HEK293 (cell line): ENCODE measurements around the gene ZNF578.
A peak's percentile ranks its signal among the peaks of the same experiment; 100 is the strongest.

Experiments
- BCL11A ChIP-seq: fragments of 450-650 bp; formaldehyde crosslinking; IDR thresholded peaks from 2 replicates; pipeline ENCODE4 v1.5.1; 2016; ENCODE audit warnings: low read depth, missing biosample characterization, missing genetic modification characterization
- GLI2 ChIP-seq: fragments of 450-650 bp; formaldehyde crosslinking; IDR thresholded peaks from 2 replicates; pipeline ENCODE4; 2017; ENCODE audit warnings: missing biosample characterization, missing genetic modification characterization, low read depth, borderline replicate concordance
- HOXD13 ChIP-seq: sonication (generic); formaldehyde crosslinking; IDR thresholded peaks from 2 replicates; pipeline ENCODE4 v1.8.0; 2022; ENCODE audit warnings: missing genetic modification reagents, borderline replicate concordance
- IKZF3 ChIP-seq: fragments of 450-650 bp; IDR thresholded peaks from 2 replicates; pipeline ENCODE4 v1.5.0; 2018; ENCODE audit warnings: missing biosample characterization, mild to moderate bottlenecking, missing genetic modification characterization, moderate library complexity
- KLF17 ChIP-seq: fragments of 450-650 bp; formaldehyde crosslinking; IDR thresholded peaks from 2 replicates; pipeline ENCODE4 v1.5.1; 2016; ENCODE audit warnings: missing biosample characterization, missing genetic modification characterization
- KLF8 ChIP-seq: fragments of 450-650 bp; formaldehyde crosslinking; IDR thresholded peaks from 2 replicates; pipeline ENCODE4 v1.5.1; 2016; ENCODE audit warnings: missing biosample characterization, missing genetic modification characterization
- TRIM28 ChIP-seq: IDR thresholded peaks from 2 replicates; pipeline ENCODE4 v1.6.1; 2011; ENCODE audit warnings: low read length, control low read depth, borderline replicate concordance
- ZBTB49 ChIP-seq: fragments of 450-650 bp; formaldehyde crosslinking; IDR thresholded peaks from 2 replicates; pipeline ENCODE4 v1.5.1; 2016; ENCODE audit warnings: missing biosample characterization, missing genetic modification characterization, low read depth
- ZFHX2 ChIP-seq: fragments of 450-650 bp; formaldehyde crosslinking; conservative IDR thresholded peaks from 2 replicates; pipeline ENCODE4 v1.5.1; 2016; ENCODE audit warnings: missing biosample characterization, missing genetic modification characterization
- ZIC2 ChIP-seq: fragments of 450-650 bp; formaldehyde crosslinking; IDR thresholded peaks from 2 replicates; pipeline ENCODE4 v1.5.1; 2016; ENCODE audit warnings: missing biosample characterization, missing genetic modification characterization
- ZNF121 ChIP-seq: fragments of 450-650 bp; formaldehyde crosslinking; IDR thresholded peaks from 2 replicates; pipeline ENCODE4 v1.5.1; 2016; ENCODE audit warnings: missing biosample characterization, missing genetic modification characterization
- ZNF155 ChIP-seq: fragments of 450-650 bp; formaldehyde crosslinking; IDR thresholded peaks from 2 replicates; pipeline ENCODE4 v1.5.1; 2016; ENCODE audit warnings: missing biosample characterization, missing genetic modification characterization
- ZNF174 ChIP-seq: fragments of 450-650 bp; formaldehyde crosslinking; IDR thresholded peaks from 2 replicates; pipeline ENCODE4 v1.5.0; 2017; ENCODE audit warnings: missing biosample characterization, mild to moderate bottlenecking, missing genetic modification characterization
- ZNF175 ChIP-seq: fragments of 450-650 bp; formaldehyde crosslinking; IDR thresholded peaks from 2 replicates; pipeline ENCODE4 v1.5.1; 2016; ENCODE audit warnings: missing biosample characterization, missing genetic modification characterization
- ZNF311 ChIP-seq: fragments of 450-650 bp; formaldehyde crosslinking; IDR thresholded peaks from 2 replicates; pipeline ENCODE4 v1.5.1; 2017; ENCODE audit warnings: missing biosample characterization, missing genetic modification characterization, borderline replicate concordance
- ZNF341 ChIP-seq: fragments of 450-650 bp; formaldehyde crosslinking; IDR thresholded peaks from 2 replicates; pipeline ENCODE4; 2016; ENCODE audit warnings: low read depth, missing biosample characterization, missing genetic modification characterization
- ZNF48 ChIP-seq: fragments of 450-650 bp; formaldehyde crosslinking; IDR thresholded peaks from 2 replicates; pipeline ENCODE4 v1.5.1; 2016; ENCODE audit warnings: missing biosample characterization, missing genetic modification characterization
- ZNF488 ChIP-seq: fragments of 450-650 bp; formaldehyde crosslinking; IDR thresholded peaks from 2 replicates; pipeline ENCODE4 v1.5.1; 2016; ENCODE audit warnings: missing biosample characterization, missing genetic modification characterization
- ZNF610 ChIP-seq: fragments of 450-650 bp; formaldehyde crosslinking; IDR thresholded peaks from 2 replicates; pipeline ENCODE4 v1.5.1; 2016; ENCODE audit warnings: missing biosample characterization, missing genetic modification characterization, borderline replicate concordance
- ZNF621 ChIP-seq: fragments of 450-650 bp; formaldehyde crosslinking; IDR thresholded peaks from 2 replicates; pipeline ENCODE4 v1.5.1; 2017; ENCODE audit warnings: missing biosample characterization, missing genetic modification characterization
- ZNF639 ChIP-seq: fragments of 450-650 bp; formaldehyde crosslinking; IDR thresholded peaks from 2 replicates; pipeline ENCODE4 v1.5.1; 2016; ENCODE audit warnings: missing biosample characterization, missing genetic modification characterization
- ZNF664 ChIP-seq: fragments of 450-650 bp; formaldehyde crosslinking; IDR thresholded peaks from 2 replicates; pipeline ENCODE4 v1.5.1; 2016; ENCODE audit warnings: missing biosample characterization, missing genetic modification characterization
- ZNF704 ChIP-seq: fragments of 450-650 bp; formaldehyde crosslinking; IDR thresholded peaks from 2 replicates; pipeline ENCODE4 v1.5.1; 2016; ENCODE audit warnings: missing biosample characterization, missing genetic modification characterization
- ZNF837 ChIP-seq: fragments of 450-650 bp; formaldehyde crosslinking; IDR thresholded peaks from 2 replicates; pipeline ENCODE4 v1.5.1; 2016; ENCODE audit warnings: missing biosample characterization, missing genetic modification characterization
- ZSCAN18 ChIP-seq: fragments of 450-650 bp; formaldehyde crosslinking; IDR thresholded peaks from 2 replicates; pipeline ENCODE4 v1.5.1; 2016; ENCODE audit warnings: missing biosample characterization, missing genetic modification characterization
- TF ChIP-seq, protein P1 (sequence below): fragments of 450-650 bp; formaldehyde crosslinking; IDR thresholded peaks from 2 replicates; pipeline ENCODE4 v1.5.1; 2016; ENCODE audit warnings: missing biosample characterization, missing genetic modification characterization
- TF ChIP-seq, protein P2 (sequence below): fragments of 450-650 bp; formaldehyde crosslinking; IDR thresholded peaks from 2 replicates; pipeline ENCODE4 v1.5.1; 2016; ENCODE audit warnings: missing biosample characterization, missing genetic modification characterization

ZNF578 gene

GRCh38 chr19:52527134-52527955, 74.0 kb downstream of the ZNF578 start, which contains the start of gene ZNF808 (continued):
- TF ChIP-seq, protein P1, sequence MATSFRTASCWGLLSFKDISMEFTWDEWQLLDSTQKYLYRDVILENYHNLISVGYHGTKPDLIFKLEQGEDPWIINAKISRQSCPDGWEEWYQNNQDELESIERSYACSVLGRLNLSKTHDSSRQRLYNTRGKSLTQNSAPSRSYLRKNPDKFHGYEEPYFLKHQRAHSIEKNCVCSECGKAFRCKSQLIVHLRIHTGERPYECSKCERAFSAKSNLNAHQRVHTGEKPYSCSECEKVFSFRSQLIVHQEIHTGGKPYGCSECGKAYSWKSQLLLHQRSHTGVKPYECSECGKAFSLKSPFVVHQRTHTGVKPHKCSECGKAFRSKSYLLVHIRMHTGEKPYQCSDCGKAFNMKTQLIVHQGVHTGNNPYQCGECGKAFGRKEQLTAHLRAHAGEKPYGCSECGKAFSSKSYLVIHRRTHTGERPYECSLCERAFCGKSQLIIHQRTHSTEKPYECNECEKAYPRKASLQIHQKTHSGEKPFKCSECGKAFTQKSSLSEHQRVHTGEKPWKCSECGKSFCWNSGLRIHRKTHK (tag by site-specific recombination), result no peak
- TF ChIP-seq ZNF155 (tag by site-specific recombination), result no peak
- TF ChIP-seq ZBTB49, result no peak
- no peak for TF ChIP-seq GLI2 (tag by site-specific recombination)
- TF ChIP-seq ZNF341 (tag by site-specific recombination), result no peak
- no peak for TF ChIP-seq HOXD13 (CRISPR knock-in tag)
- no peak for TF ChIP-seq ZSCAN18 (tag by site-specific recombination)
- TF ChIP-seq ZIC2 (tag by site-specific recombination), result 0 out of 2 replicates have a peak, but pooled peaks have one; percentile 18
- no peak for TF ChIP-seq ZNF48 (tag by site-specific recombination)
- TF ChIP-seq ZNF639 (tag by site-specific recombination), result no peak
- no peak for TF ChIP-seq ZNF488
- 0 out of 2 replicates have a peak, but pooled peaks have one; percentile 20 for TF ChIP-seq KLF8 (tag by site-specific recombination)
- TF ChIP-seq ZNF621 (tag by site-specific recombination), result no peak
- TF ChIP-seq ZNF121 (tag by site-specific recombination), result no peak
- peak; percentile 59; the same call in 1 of the 2 replicates for TF ChIP-seq ZFHX2 (tag by site-specific recombination)
- no peak for TF ChIP-seq KLF17 (tag by site-specific recombination)
- TF ChIP-seq ZNF664, result no peak
- TF ChIP-seq ZNF174 (tag by site-specific recombination), result no peak
- 0 out of 2 replicates have a peak, but pooled peaks have one; percentile 33 for TF ChIP-seq BCL11A (tag by site-specific recombination)
- TF ChIP-seq ZNF837, result no peak
- TF ChIP-seq TRIM28, result no peak
- TF ChIP-seq ZNF311 (tag by site-specific recombination), result no peak
- peak; percentile 42; the same call in 1 of the 2 replicates for TF ChIP-seq IKZF3
- no peak for TF ChIP-seq ZNF704 (tag by site-specific recombination)
- no peak for TF ChIP-seq ZNF610 (tag by site-specific recombination)
- no peak for TF ChIP-seq ZNF175 (tag by site-specific recombination)
- TF ChIP-seq, protein P2, sequence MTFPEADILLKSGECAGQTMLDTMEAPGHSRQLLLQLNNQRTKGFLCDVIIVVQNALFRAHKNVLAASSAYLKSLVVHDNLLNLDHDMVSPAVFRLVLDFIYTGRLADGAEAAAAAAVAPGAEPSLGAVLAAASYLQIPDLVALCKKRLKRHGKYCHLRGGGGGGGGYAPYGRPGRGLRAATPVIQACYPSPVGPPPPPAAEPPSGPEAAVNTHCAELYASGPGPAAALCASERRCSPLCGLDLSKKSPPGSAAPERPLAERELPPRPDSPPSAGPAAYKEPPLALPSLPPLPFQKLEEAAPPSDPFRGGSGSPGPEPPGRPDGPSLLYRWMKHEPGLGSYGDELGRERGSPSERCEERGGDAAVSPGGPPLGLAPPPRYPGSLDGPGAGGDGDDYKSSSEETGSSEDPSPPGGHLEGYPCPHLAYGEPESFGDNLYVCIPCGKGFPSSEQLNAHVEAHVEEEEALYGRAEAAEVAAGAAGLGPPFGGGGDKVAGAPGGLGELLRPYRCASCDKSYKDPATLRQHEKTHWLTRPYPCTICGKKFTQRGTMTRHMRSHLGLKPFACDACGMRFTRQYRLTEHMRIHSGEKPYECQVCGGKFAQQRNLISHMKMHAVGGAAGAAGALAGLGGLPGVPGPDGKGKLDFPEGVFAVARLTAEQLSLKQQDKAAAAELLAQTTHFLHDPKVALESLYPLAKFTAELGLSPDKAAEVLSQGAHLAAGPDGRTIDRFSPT (tag by site-specific recombination), result no peak
